Subcutaneous adipose tissue (tissue), 4 donors: ENCODE measurements around the gene SMG6. TPM values are rescaled to one million over a fixed set of nuclear protein-coding genes. Genes with fewer than 3 reads are reported as not detected.

Experiments used
- CTCF ChIP-seq: fragments of 450-650 bp; IDR thresholded peaks from one replicate; pipeline ENCODE4 v1.5.1; 2016; ENCODE audit warnings: low read depth, mild to moderate bottlenecking, control low read depth, antibody characterized with exemption, moderate library complexity
- total RNA-seq, 4 donors: library from RNA; depleted of rRNA; stranded (reverse); fragments of >200 nt; gene quantifications; one replicate each; pipeline ENCODE4 v1.1.0, GENCODE V29; 2016

SMG6 gene
- total RNA-seq, 4 donors from 2014 or later: 14.5 to 50.7 (median 19.4) TPM

GRCh38 chr17:2266865-2267228 lies 36.7 kb downstream of the SMG6 start:
- no peak for TF ChIP-seq CTCF

- TF ChIP-seq CTCF: no peak
Observed at GRCh38 chr17:2266045-2266864, 37.3 kb downstream of the SMG6 start.

GRCh38 chr17:2264067-2264860 lies 39.3 kb downstream of the SMG6 start:
- no peak for TF ChIP-seq CTCF

GRCh38 chr17:2263183-2264066 lies 40.2 kb downstream of the SMG6 start:
- no peak for TF ChIP-seq CTCF

GRCh38 chr17:2262135-2262587 lies 41.4 kb downstream of the SMG6 start:
- TF ChIP-seq CTCF: no peak

- TF ChIP-seq CTCF: no peak
Observed at GRCh38 chr17:2259769-2260536, 43.6 kb downstream of the SMG6 start.
